GM21381 (cell line): ENCODE results near the gene FNDC10.

Experiments
- ATAC-seq: cut with Tn5 transposase; IDR thresholded peaks from one replicate; pipeline ENCODE4 v1.9.1; 2021; ENCODE audit warnings: mild to moderate bottlenecking, moderate library complexity; ENCODE audit not compliant: unreplicated experiment

Gene FNDC10

DNA sequence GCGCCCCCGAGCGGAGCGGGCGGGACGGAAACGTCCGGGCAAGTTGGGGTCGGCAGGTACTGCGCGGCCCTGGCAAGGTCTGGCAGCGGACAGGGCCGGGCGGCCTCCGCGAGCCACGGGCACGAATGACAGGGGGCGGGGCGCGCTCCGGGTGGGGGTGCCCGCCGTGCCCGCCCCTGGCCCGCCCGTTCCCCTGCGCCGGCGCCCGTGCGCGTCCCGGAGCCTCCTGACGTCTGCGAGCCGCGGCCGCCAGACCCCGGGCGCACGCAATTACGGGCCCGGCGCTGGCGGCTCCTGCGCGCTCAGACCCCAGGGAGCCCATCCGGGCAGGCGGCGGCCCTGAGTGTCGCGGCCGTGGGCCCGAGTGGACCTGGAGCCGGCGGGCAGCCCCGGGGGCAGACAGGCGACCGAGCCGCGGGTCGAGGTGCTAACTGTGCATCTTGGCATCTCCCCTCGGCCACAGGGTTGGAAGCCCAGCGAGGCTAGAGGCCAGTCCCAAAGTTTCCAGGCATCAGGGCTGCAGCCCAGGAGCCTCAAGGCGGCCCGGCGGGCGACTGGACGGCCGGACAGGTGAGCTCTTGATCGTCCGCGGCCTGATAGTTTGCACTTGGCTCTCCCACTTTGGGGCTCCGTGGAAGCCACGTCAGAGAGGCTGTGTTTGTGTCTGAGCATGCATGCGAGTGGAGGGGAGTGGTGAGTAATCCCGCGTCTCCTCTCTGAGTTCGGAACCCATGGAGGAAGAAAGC lies 16.3 kb upstream of the FNDC10 start:
- ATAC-seq = peak; percentile 14

GRCh38 chr1:1615256-1616044 lies 15.5 kb upstream of the FNDC10 start, which contains the start of gene MIB2:
Gene MIB2 (plus strand): TSS chr1:1615500. CDS start chr1:1623453, 7,953 bp downstream.
- peak; percentile 81 for ATAC-seq

DNA sequence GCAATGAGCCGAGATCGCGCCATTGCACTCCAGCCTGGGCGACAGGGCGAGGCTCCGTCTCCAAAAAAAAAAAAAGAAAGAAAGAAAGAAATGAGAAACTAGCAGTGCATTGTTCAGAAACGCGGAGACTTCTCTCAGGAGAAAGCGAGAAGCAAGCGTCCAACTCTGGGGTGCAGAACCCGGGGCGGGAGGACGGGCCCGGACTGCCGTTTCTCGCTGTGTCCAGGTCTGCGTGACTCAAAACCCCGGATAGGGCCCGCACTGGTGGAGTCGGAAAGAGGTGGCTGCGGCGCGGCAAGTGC lies 15.0 kb upstream of the FNDC10 start:
- no peak for ATAC-seq

DNA sequence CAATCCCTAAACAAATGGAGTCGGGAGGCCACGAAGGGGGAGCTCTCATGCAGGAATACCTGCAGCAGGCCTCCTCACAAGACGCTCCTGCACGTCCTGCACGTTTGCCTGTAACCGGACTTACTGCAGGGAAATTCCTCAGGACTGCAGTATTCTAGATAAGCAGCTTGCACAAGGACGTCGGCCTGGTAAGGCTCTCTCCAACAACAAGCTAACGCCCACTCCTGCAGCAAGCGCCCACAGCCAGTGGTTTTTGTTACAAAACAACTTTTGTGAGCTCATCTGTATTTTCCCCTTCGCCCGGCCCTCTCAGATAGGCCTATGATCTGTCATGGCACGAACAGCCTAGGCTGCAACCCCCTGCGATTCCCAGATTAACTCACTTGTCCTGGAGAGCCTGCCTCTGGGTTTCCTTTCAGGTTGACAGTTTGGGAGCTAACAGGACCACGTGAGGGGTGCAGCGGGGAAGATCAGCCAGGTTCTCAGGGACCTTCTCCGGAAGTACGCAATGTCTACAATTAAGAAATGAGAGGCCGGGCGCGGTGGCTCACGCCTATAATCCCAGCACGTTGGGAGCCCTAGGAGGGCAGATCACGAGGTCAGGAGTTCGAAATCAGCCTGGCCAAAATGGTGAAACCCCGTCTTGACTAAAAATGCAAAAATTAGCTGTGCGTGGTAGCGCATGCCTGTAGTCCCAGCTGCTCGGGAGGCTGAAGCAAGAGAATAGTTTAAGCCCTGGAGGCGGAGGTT lies 14.4 kb upstream of the FNDC10 start:
- no peak for ATAC-seq

DNA sequence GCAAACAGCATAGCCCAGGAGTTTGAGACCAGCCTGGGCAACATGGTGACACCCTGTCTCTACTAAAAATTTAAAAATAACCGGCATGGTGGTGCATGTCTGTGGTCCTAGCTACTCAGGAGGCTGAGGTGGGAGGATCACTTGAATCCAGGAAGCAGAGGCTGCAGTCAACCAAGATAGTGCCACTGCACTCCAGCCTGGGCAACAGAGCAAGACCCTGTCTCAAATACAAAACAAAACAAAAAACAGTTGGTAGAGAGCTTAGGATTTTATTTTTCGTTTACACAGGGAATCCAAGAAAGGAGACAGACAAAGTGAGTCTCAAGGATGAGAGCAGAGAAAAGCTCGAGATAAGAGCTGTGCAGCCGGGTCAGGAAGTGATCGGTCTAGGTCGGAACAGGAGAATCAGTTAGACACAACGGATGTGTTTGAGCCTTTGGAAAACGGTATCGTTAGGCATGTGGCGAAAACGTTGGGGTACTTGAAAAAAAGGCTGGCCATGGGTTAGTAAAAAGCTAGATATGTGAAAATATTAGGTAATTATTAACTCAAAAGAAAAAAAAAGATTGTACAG lies 13.7 kb upstream of the FNDC10 start:
- ATAC-seq = no peak

DNA sequence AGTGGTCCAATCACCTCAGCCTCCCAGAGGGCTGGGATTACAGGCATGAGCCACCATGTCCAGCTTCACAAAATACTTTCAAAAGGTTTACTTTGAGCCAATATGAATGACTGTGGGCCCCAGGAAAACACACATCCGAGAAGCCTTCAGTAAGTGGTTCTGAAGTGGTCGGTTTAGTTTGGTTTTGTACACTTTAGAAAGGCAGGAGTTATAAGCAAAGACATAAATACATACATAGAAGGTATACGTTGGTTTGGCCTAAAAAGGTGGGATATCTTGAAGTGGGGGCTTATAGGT lies 12.1 kb upstream of the FNDC10 start:
- ATAC-seq = no peak

DNA sequence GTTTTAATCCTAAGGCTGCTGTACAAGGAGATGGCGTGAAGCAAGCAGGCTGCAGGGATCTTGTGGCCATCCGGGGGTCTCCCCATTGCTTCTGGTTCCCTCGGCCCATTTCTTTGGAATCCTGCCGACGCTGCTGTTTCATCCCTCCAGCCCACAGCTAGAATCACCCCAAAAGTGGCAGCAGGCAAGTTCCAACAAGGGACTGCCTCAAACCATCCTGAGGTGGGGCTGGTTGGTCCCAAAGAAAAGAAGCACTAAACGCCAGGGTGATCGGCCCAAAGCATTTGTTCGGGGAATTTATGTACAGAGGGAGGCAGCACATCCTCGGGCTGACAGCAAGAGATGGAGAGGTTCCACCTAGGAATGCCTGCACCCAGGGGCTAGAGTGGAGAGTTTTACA lies 10.9 kb upstream of the FNDC10 start:
- no peak for ATAC-seq

DNA sequence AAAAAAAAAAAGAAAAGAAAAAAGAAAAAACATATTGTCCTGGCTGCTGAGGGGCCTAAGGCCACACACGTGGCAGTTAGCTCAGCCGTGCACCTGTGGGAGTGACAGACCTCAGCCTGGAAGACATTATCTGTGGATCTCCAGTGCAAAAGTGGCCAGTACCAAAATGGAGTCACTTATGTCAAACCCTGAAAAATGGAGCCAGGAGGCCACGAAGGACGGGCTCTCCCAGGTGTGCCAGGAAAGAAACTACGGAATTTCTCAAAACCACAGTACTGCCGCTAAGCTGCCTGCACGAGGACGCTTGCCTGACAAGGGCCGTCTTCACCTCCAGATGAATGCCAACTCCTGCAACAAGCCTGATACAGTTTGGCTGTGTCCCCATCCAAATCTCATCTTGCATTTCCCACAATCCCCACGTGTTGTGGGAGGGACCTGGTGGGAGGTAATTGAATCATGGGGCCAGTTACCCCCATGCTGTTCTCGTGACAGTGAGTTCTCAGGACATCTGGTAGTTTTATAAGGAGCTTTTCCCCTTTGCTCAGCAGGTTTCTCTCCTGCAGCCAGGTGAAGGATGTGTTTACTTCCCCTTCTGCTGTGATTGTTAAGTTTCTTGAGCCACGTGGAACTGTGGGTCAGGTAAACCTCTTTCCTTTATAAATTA lies 10.0 kb upstream of the FNDC10 start:
- ATAC-seq = no peak

- ATAC-seq = no peak
These were observed 6.3 kb upstream of the FNDC10 start for GRCh38 chr1:1606232-1606631.

DNA sequence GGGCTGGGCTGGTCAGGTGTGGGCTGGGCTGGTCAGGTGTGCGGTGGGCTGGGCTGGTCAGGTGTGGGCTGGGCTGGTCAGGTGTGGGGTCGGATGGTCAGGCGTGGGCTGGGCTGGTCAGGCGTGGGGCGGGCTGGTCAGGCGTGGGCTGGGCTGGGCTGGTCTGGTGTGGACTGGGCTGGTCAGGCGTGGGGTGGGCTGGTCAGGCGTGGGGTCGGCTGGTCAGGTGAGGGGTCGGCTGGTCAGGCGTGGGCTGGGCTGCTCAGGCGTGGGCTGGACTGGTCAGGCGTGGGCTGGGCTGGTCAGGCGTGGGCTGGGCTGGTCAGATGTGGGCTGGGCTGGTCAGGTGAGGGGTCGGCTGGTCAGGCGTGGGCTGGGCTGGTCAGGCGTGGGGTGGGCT lies 5.8 kb upstream of the FNDC10 start:
- no peak for ATAC-seq

GRCh38 chr1:1605034-1605591 lies 5.2 kb upstream of the FNDC10 start:
- no peak for ATAC-seq

DNA sequence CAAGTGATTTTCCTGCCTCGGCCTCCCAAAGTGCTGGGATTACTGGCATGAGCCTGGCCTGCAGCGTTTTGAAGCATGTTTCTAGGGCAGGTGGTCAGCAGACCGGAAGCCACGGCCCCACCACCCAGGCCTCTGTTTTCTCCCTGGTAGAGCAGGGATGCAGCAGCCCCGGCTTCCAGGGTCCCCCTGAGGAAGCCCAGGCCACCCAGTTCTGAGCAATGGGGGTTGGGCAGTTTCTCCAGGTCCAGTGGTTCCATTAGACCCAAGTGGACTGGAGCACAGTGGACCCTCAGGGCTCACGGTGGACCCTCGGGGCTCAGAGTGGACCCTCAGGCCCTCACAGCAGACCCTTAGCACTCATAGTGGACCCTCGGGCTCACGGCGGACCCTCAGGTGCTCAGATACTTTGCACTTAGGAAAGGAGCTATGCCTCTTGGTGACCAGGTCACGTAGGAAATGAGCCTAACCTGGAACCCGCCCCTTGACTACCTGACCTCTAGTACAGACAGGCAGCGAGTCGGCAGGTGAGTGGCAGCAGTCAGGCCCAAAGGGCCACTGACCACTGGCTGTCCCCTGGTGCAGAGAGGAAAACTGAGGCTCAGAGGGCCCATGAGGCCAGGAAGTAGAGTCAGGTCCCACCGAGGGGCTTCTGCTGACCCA lies 4.6 kb upstream of the FNDC10 start:
- ATAC-seq = no peak

GRCh38 chr1:1603671-1604373 lies 3.9 kb upstream of the FNDC10 start:
- no peak for ATAC-seq

- no peak for ATAC-seq
These were observed 3.1 kb upstream of the FNDC10 start for GRCh38 chr1:1602968-1603506.

- ATAC-seq = no peak
These were observed 2.5 kb upstream of the FNDC10 start for GRCh38 chr1:1602304-1602967.

- no peak for ATAC-seq
These were observed 1.8 kb upstream of the FNDC10 start for GRCh38 chr1:1601564-1602303.

DNA sequence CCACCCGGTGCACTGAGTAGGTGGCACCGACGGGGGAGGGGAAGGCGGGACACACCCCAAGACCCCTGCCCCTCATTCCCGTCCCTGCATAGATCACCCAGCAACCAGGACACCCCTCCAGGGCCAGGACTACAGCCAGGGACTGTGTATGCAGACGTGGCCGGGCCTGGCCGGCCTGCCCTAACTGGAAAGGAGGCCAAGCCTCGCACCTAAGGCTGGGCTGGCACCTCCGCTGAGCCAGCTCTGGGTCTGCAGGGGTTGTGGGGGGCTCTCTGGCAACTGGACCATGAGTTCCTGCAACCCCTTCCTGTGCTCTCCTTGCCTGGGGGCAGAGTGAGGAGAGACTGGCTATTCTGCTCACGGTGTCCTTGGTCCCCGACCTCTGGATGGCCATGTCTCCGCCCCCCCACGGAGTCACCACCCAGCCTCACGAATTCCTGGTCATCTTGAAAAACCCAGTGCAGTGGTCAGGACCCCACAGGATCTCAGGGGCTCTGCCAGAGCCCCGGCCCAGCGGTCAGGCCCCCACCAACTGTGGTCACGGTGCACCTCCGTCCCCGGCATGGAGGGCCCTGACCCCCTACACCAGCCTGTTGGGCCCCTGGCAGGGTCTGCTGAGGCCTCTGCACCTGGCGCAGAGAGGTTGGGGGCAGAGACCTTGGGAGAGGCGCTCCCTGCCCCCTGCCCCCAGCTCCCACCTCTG lies 1.1 kb upstream of the FNDC10 start:
- ATAC-seq = no peak
